ENCODE data around the gene IRX4.

- TF ChIP-seq, protein P1, sequence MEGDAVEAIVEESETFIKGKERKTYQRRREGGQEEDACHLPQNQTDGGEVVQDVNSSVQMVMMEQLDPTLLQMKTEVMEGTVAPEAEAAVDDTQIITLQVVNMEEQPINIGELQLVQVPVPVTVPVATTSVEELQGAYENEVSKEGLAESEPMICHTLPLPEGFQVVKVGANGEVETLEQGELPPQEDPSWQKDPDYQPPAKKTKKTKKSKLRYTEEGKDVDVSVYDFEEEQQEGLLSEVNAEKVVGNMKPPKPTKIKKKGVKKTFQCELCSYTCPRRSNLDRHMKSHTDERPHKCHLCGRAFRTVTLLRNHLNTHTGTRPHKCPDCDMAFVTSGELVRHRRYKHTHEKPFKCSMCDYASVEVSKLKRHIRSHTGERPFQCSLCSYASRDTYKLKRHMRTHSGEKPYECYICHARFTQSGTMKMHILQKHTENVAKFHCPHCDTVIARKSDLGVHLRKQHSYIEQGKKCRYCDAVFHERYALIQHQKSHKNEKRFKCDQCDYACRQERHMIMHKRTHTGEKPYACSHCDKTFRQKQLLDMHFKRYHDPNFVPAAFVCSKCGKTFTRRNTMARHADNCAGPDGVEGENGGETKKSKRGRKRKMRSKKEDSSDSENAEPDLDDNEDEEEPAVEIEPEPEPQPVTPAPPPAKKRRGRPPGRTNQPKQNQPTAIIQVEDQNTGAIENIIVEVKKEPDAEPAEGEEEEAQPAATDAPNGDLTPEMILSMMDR (IDR thresholded peaks at IDR 0.05), result no peak
- TF ChIP-seq POLR2A (IDR thresholded peaks at IDR 0.05), result no peak
Measured at GRCh38 chr5:1846583-1846982, 36.1 kb downstream of the IRX4 start.

Data from adrenal gland (tissue), 5 donors.